HG03045 (cell line): ENCODE data around the gene FAM237A.

ENCODE experiments used
- ATAC-seq: cut with Tn5 transposase; IDR thresholded peaks from one replicate; pipeline ENCODE4 v1.9.1; 2021; ENCODE audit warnings: mild to moderate bottlenecking, moderate library complexity; ENCODE audit not compliant: unreplicated experiment

FAM237A gene

DNA sequence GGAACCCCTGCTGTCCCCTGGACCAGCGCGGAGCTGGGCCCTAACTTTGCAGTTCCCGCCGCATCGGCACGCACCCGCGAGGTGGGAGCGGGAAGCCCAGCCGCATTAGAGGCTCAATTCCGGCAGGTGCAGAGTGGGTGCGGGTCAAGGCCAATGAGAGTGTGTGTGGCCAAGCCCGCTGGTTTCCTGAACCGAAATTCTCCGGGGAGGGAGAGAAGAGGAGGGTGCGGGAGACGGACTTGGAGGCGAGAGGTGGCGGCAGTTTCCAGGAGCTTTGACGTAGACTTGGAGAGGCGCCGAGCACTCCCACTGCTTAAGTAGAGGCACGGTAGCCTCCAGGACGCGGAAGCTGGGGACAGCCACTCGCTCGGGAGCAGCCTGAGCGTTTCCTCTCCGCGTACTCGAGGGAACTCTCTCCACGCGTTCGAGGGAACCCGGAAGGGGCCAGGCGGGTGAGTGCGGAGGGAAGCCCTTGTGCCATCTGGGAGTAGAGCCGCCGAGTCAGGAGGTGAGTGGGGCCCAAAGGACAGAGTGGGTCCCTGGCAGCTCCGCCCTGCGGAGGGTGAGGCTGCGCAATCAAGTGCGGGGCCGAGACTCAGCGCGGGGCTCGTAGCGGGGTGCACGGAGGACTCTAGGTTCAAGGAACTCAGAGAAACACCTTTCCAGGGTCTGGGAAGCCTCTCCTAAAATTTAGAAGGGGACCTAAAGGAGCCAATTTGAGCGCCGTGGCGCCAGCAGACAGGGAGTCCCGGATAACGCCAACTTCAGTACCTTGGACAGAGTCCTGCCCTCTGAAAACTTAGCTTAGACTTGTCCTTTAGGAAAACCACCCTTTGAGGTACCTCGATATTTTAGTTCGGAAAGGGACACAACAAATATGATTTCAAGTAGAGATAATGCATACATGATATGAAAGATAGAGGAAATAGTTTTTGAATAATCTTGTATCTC lies at the start of gene FAM237A:
TSS of gene FAM237A (plus strand) at position 413 of the 951 bp plus-strand sequence. CDS start 1,750 bp downstream, outside the sequence.
- no peak for ATAC-seq

DNA sequence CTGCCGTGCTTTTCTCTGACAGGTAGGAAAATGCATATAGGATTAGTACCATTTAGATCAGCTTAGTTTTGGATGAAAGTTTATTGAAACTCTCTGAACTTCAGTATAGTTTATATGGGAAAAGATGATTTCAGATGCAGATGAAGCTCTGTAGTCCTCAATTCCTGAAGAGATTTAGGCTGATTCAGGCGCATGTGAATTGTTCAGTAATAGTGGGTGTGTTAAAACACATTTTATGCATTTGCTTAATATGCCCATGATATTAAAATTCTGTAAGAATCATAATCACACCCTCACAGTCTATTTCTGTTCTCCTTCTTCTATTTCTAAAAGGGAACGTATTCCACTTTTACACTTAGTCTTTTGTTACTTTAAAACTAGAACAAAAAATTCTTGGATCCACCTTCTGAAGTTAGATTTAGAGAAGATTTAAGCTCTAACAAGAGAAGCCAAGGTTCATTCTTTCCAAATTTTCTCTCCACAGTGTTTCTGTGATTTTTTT lies 44.5 kb upstream of the FAM237A start:
- ATAC-seq, result no peak

DNA sequence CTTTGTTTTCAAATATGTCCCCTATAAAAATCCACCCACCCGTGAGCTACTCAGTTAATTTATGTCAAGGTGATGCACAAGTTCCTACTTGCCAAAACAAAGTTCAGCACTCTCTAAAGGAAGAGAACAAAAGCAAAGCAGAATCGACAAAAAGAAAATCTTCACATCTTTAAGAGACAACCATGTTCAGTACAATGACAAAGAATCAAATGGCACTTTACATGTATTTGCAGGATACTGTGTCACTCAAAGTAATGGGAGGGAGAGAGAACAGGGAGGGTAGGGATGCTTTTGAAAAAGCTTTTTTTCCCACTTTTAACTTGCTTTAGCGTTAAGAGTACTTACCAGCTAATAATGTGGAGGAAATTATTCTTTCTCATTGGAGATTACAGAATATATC lies 39.0 kb upstream of the FAM237A start:
- no peak for ATAC-seq

- ATAC-seq, result no peak
Measured at GRCh38 chr2:206610451-206610850, 31.8 kb upstream of the FAM237A start.

GRCh38 chr2:206611191-206611590 lies 31.1 kb upstream of the FAM237A start:
- no peak for ATAC-seq

DNA sequence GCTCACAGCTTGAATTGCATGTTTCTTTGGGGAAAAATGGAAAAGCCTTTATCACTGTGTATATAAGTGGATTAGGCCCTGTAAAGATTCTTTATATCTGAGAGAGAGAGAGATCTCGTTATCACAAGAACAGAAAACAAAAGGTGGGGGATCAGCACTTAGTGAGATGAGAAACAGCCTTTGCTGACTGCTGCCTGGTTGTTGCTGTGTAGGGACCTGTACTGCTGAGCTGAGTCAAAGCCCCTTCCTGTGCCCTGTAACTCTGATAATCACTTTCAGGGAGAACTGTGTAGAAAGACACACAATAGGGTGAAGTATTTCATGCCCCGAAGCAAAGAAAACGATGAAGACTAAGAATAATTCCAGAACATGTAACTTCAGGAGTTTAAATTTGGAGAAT lies 30.6 kb upstream of the FAM237A start:
- ATAC-seq, result no peak

- no peak for ATAC-seq
Measured at GRCh38 chr2:206614811-206615210, 27.5 kb upstream of the FAM237A start.

- no peak for ATAC-seq
Measured at GRCh38 chr2:206615417-206616089, 26.7 kb upstream of the FAM237A start.

- ATAC-seq, result no peak
Measured at GRCh38 chr2:206616151-206616550, 26.1 kb upstream of the FAM237A start.

DNA sequence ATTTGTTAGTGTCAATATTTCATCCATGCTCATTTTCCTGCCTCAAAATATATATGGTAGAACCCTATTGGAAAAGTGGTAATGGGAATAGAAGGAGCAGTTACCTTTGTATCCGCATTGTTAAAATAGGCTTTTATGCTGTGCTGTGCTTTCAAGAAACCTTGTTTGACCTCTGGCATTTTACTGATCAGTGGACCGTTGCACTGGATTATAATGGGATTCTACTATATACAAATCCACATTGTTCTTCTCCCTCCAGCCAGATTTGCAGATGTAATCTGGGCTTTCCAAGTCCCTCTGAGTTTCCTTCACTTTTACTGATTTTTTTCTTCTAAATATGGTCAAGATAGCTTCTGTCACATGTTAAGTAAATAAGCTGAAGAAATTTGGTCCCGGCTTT lies 23.3 kb upstream of the FAM237A start:
- no peak for ATAC-seq

- no peak for ATAC-seq
Measured at GRCh38 chr2:206626108-206626507, 16.2 kb upstream of the FAM237A start.

GRCh38 chr2:206627632-206628031 lies 14.7 kb upstream of the FAM237A start:
- ATAC-seq, result no peak

DNA sequence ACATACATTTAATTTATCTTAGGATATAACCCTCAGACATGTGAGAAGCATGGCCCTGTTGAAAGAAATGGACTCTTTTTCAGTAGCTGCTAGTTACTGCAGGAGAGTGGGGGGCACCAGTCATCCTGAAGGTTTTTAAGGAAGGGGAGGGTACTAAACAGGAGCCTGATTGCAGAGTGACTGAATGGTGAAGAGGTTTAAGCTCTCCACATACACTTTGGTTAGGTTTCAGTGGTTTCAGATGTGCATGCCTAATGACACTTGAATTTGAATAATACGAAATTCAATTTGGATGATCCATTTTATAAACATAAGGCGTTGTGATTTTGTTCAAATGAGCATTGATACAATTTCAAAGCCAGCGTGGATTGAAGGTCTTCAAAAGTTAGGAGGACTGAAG lies 10.9 kb upstream of the FAM237A start:
- ATAC-seq, result no peak

GRCh38 chr2:206635015-206635414 lies 7.3 kb upstream of the FAM237A start:
- ATAC-seq, result no peak

DNA sequence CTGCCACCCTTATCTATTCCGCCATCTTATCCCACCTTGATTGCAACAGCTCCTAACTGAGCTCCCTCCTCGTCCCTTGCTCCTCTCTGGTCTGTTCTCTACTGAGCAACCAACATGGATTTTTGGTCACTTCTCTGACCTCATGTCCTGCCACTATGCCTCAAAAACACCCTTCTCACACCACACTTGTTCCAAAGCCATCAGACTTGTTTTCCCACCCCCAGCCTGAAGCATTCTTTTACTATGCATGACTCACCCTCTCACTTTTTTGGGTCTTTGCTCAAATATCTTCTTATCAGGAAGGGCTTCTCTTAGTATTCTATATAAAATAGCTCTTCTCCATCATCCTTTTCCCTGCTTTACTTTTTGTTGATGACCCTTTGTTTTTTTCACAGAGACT lies 2.7 kb upstream of the FAM237A start:
- no peak for ATAC-seq

DNA sequence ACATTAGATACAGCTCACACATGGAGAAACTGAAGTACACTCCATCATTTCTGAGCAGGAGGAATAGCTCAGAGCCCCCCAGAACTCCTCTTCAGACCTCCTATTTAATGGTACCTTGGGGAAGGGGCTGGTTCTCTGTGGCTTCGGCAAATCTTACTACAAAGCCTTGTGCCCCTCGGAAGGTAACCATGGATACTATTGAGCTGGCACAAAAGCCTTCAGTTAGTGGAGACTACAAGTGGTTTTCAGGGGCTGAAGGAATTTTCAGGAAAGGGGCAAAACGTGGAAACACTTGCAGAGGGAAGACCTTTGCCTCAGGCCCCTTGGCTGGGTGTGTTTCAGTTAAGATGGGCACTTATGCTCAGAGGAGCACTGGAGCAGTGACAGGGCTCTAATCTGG lies 1.1 kb upstream of the FAM237A start:
- ATAC-seq, result no peak

GRCh38 chr2:206647985-206648384 lies 5.7 kb downstream of the FAM237A start:
- ATAC-seq, result no peak

DNA sequence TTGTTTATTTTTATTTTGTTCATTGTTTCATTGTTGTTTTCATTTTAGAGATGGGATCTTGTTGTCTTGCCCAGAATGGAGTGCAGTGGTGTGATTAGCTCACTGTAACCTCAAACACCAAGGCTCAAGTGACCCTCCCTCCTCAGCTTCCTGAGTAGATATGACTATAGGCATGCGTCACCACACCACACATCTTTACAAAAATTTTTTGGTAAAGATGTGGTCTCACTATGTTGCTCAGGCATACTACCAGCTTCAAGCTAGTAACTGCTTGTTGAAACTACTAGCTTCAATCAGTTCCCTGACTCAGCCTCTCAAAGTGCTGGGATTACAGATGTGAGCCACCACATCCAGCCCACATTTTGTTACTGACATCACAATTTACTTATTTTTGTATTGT lies 14.8 kb downstream of the FAM237A start:
- ATAC-seq, result no peak

DNA sequence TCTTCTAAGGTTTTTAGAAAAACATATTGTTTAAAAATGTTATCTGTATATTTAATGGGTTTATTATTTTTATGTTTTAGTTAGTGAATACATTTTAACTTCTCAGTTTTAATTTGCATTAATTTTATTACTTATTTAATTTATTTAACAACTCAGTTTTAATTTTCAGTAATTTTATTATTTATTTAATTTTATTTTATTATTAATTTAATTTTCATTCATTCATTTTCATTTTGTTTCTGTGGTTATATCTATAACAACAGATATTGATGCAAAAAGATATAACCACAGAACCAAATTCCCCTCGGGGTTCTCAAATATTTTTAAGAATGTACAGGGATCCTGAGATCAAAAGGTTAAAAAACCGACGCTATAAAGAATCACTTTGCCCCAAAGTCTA lies 23.0 kb downstream of the FAM237A start:
- ATAC-seq, result no peak

DNA sequence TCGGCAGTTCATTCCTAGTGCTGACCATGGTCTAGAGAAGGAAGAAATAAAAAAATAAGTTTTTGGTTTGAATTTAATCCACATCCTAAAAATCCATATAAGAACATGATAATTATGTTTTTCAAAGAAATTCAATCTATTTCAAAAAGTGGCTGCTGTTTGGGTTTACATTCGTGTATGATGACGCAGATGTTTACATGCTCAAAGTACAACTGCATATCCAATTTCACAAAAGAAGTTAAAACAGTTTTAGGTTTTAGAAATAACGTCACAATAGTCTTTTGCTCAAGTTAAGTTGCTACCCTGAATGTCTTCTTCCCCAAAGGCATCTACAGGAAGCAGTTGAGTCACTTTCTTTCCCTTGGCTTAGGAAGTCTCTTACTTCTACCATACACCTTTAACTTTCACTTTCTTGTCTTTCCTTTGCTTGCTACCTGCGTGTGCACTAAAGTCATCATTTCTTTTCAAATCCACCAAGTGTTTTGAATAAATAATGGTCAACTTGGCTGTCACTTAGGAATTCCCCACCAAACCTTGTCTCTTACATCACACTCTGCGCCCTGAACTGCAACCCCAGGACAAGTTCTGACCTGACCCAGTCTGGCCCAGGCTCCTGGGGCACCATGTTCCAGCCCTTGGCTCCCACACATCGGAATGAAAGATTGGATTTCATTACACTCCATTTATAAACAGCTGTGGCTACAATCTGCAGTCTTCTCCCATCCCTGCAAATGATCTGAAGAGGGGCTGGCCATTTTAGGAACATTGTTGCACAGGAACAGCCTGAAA lies 28.4 kb downstream of the FAM237A start:
- ATAC-seq, result no peak

DNA sequence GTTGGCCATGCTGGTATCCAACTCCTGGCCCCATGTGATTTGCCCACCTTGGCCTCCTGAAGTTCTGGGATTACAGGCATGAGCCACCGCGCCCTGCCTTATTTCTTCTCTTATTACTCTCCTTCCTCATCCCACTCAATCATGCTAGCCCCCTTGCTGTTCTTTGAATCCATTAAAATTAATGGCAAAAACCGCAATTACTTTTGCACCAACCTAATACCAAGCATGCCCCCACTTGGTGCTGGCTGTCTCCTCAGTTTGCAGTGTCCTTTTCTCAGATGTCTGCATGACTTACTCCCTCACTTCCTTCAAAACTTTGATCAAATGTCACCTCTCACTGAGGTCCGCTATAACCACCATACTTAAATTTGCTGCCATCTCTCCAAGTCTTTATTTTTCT lies 41.3 kb downstream of the FAM237A start:
- ATAC-seq, result no peak
